ENCODE measurements around the gene ANKMY1.

The ANKMY1 gene

GRCh38 chr2:240461471-240462072, 96.2 kb downstream of the ANKMY1 start:
- in situ Hi-C loops (cut with HindIII; ENCODE audit: low sequenced_read_pairs): no loop called here

- in situ Hi-C loops (cut with HindIII; ENCODE audit: low sequenced_read_pairs): no loop called here
These were observed 96.9 kb downstream of the ANKMY1 start for GRCh38 chr2:240460781-240461431.

GRCh38 chr2:240460253-240460711, 97.5 kb downstream of the ANKMY1 start:
- in situ Hi-C loops (cut with HindIII; ENCODE audit: low sequenced_read_pairs): no loop called here

GRCh38 chr2:240459401-240460252, 98.2 kb downstream of the ANKMY1 start:
- in situ Hi-C loops (cut with HindIII; ENCODE audit: low sequenced_read_pairs): no loop called here

GRCh38 chr2:240458900-240459391, 98.8 kb downstream of the ANKMY1 start:
- in situ Hi-C loops (cut with HindIII; ENCODE audit: low sequenced_read_pairs): no loop called here

GRCh38 chr2:240458044-240458899, 99.5 kb downstream of the ANKMY1 start:
- in situ Hi-C loops (cut with HindIII; ENCODE audit: low sequenced_read_pairs): no loop called here

- in situ Hi-C loops (cut with HindIII; ENCODE audit: low sequenced_read_pairs): no loop called here
These were observed 100.4 kb downstream of the ANKMY1 start for GRCh38 chr2:240457223-240458043.

- in situ Hi-C loops (cut with HindIII; ENCODE audit: low sequenced_read_pairs): no loop called here
These were observed 101.2 kb downstream of the ANKMY1 start for GRCh38 chr2:240456447-240457222.

- in situ Hi-C loops (cut with HindIII; ENCODE audit: low sequenced_read_pairs): no loop called here
These were observed 101.9 kb downstream of the ANKMY1 start for GRCh38 chr2:240455647-240456446.

GRCh38 chr2:240455272-240455646, 102.5 kb downstream of the ANKMY1 start:
- in situ Hi-C loops (cut with HindIII; ENCODE audit: low sequenced_read_pairs): no loop called here

GRCh38 chr2:240454106-240454901, 103.5 kb downstream of the ANKMY1 start:
- in situ Hi-C loops (cut with HindIII; ENCODE audit: low sequenced_read_pairs): no loop called here

- in situ Hi-C loops (cut with HindIII; ENCODE audit: low sequenced_read_pairs): no loop called here
These were observed 104.2 kb downstream of the ANKMY1 start for GRCh38 chr2:240453461-240454105.

- in situ Hi-C loops (cut with HindIII; ENCODE audit: low sequenced_read_pairs): no loop called here
These were observed 105.1 kb downstream of the ANKMY1 start for GRCh38 chr2:240452462-240453256.

GRCh38 chr2:240451791-240452461, 105.9 kb downstream of the ANKMY1 start:
- in situ Hi-C loops (cut with HindIII; ENCODE audit: low sequenced_read_pairs): no loop called here

GRCh38 chr2:240451108-240451611, 106.6 kb downstream of the ANKMY1 start:
- in situ Hi-C loops (cut with HindIII; ENCODE audit: low sequenced_read_pairs): no loop called here
